Mucosa of descending colon (tissue), 3 donors: ENCODE results near the gene BPI. TPM values are rescaled to one million over a fixed set of nuclear protein-coding genes. Genes with fewer than 3 reads are reported as not detected.
"Not testable (repeated sequence)": the region's sequence is repeated elsewhere in the genome, so short reads cannot be mapped to it uniquely, and the experiment has no call there.

Experiments
- ATAC-seq: fragments of 200-7000 bp; cut with Tn5 transposase; one replicate; pipeline ENCODE4 v1.9.1; 2020; ENCODE audit warnings: mild to moderate bottlenecking, moderate library complexity
- DNase-seq, 3 donors: peaks; one replicate each; pipeline ENCODE4 v3.0.0-alpha.2; 2020
- H3K36me3 ChIP-seq: fragments of 200-600 bp; one replicate; pipeline ENCODE4 v1.8.0; 2021; ENCODE audit warnings: low read depth, mild to moderate bottlenecking
- H3K4me1 ChIP-seq: fragments of 200-600 bp; one replicate; pipeline ENCODE4 v1.8.0; 2021; ENCODE audit warnings: low read depth, mild to moderate bottlenecking
- H3K4me3 ChIP-seq: fragments of 200-600 bp; one replicate; pipeline ENCODE4 v1.8.0; 2021; ENCODE audit warnings: mild to moderate bottlenecking
- H3K9me3 ChIP-seq: fragments of 200-600 bp; one replicate; pipeline ENCODE4 v1.8.0; 2021; ENCODE audit warnings: mild to moderate bottlenecking
- CTCF ChIP-seq: fragments of 200-600 bp; IDR thresholded peaks from one replicate; pipeline ENCODE4 v1.8.0; 2022; ENCODE audit warnings: antibody characterized with exemption, mild to moderate bottlenecking
- intact Hi-C, 2 donors: fragments of 100-400 bp; cut with DNase I in 1 of 2; cut with micrococcal nuclease in 1 of 2; formaldehyde crosslinking; loops; one replicate each; pipeline versions ENCODE4 v1.11.0 to v1.11.1; 2022; cut with DNase I, micrococcal nuclease
- long read RNA-seq, 2 donors: library from polyadenylated mRNA; unstranded; transcript quantifications; one replicate each; pipeline ENCODE4 v2.0.0, GENCODE V29; 2019 to 2021
- total RNA-seq, 3 donors: library from RNA; stranded (reverse); fragmentation: NEBNext Ultra II Directional in 2 of 3; extraction: Animal tissue kit (Norgen Biotek cat#: 25700) in 2 of 3; gene quantifications; one replicate each; pipeline versions ENCODE4 v1.2.1 to v1.2.4, GENCODE V29; 2021 to 2023
- donor health status: DM: no; HTN: no; CAD: no; lungs with moderate emphysema.
- donor health status: DM: no; HTN: no; CAD: no.
- donor health status: DM: no; HTN: yes; CAD: no.

The BPI gene
- total RNA-seq = under 1 TPM in 1 of 3 donors, not detected in 2; 0.19 TPM
- long read RNA-seq, donor 1 = 0 reads
- long read RNA-seq, donor 2 = 0 reads

DNA sequence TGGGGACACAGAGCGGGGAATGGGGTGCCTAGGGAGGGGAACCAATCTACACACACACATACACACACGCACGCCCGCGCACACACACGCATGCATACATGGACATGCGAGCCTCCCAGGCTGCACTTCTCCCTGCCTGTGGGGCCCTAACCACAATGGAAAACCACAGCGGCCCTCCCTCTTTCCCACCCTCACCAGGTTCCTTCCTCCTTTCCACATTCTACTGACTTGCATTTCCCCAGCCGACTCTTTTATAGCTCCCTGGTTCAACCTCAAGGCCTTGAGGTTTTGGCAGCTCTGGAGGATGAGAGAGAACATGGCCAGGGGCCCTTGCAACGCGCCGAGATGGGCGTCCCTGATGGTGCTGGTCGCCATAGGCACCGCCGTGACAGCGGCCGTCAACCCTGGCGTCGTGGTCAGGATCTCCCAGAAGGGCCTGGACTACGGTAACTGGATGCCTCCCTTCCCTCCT, at the start of gene BPI:
TSS of gene BPI (plus strand) at position 249 of the 472 bp plus-strand sequence. CDS start at position 317, 68 bp downstream.
- intact Hi-C loops = no loop called here
- no peaks in the 10 kb centered on the region for H3K36me3 ChIP-seq
- no peak within 1 kb of the TSS for H3K4me3 ChIP-seq
- no peak for TF ChIP-seq CTCF
- H3K9me3 ChIP-seq = no peaks in the 10 kb centered on the region
- ATAC-seq (peak; percentile 59), DNase-seq (peak in 2 of 3 donors; percentile 27 to 62)
- no peaks in the 10 kb centered on the region for H3K4me1 ChIP-seq

GRCh38 chr20:38254621-38255020, 49.3 kb upstream of the BPI start:
- intact Hi-C loops, H3K4me3 ChIP-seq, DNase-seq, H3K36me3 ChIP-seq, H3K4me1 ChIP-seq, ATAC-seq, H3K9me3 ChIP-seq: not testable (repeated sequence)

DNA sequence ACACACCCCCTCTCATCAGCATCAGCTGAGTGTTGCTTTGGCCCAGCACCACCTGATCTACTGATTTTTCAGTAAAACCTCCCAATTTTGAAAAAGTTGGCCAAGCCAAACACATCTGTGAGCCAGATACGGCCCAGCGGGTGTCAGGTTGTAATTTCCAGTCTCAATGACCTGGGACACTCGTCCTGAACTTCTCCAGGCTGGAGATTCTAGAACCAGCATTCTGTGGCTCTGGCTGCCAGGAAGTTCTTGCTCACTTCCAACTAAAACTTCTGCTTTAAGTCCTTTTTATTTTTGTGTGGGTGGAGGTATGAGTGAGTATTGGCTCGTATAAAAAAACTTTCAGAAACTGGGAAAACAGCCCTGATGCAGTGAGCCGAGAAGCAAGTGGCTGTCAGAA, 48.6 kb upstream of the BPI start:
- ATAC-seq (no peak), DNase-seq (no peak)
- Histone ChIP-seq H3K4me1 (no peaks in the 10 kb centered on the region), H3K4me3 (no peak overlapping the region), H3K9me3 (no peaks in the 10 kb centered on the region), H3K36me3 (no peaks in the 10 kb centered on the region)
- TF ChIP-seq CTCF = no peak
- intact Hi-C loops = no loop called here

DNA sequence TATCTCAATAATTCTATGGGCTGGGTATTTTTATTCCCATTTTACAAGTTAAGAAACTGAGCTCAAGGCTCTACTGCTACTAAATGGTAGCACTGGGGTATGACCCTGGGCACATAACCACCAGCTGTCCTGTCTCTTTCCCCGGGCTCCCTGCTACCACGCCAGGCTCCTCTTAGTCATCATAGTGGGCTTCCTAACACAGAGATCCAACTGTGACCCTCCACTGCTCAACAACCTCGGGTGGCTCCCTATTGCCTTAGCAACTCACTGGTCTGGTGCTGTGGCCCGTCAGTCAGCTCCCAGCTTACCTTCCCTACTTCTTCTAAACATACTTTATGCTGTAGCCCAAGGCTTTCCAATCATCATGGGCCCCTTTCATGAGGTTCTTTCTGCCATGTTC, 47.9 kb upstream of the BPI start:
- TF ChIP-seq CTCF = no peak
- ATAC-seq (no peak), DNase-seq (no peak)
- no peaks in the 10 kb centered on the region for H3K4me1 ChIP-seq
- H3K9me3 ChIP-seq = no peaks in the 10 kb centered on the region
- H3K4me3 ChIP-seq = no peak overlapping the region
- H3K36me3 ChIP-seq = no peaks in the 10 kb centered on the region
- intact Hi-C loops = no loop called here

DNA sequence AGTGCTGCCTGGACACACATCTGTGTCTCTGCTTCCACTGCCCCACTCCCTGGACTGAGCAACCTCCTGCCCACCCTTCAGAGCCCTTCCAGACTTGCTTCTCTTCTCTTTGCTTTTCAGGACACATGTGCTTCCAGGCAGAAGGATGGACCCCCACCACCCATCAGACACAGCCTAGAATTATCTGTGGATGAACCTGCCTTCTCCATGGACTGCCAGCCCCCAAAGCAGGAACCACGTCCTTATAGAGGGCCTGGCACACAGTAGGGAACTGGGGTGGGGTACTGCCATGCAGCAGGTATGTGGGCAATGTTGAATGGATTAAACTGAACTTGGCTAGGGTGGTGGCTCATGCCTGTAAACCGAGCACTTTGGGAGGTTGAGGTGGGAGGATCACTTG, 47.0 kb upstream of the BPI start:
- ATAC-seq (no peak), DNase-seq (no peak)
- Histone ChIP-seq H3K4me1 (no peaks in the 10 kb centered on the region), H3K36me3 (no peaks in the 10 kb centered on the region), H3K9me3 (no peaks in the 10 kb centered on the region), H3K4me3 (no peak overlapping the region)
- intact Hi-C loops = no loop called here
- TF ChIP-seq CTCF = no peak

DNA sequence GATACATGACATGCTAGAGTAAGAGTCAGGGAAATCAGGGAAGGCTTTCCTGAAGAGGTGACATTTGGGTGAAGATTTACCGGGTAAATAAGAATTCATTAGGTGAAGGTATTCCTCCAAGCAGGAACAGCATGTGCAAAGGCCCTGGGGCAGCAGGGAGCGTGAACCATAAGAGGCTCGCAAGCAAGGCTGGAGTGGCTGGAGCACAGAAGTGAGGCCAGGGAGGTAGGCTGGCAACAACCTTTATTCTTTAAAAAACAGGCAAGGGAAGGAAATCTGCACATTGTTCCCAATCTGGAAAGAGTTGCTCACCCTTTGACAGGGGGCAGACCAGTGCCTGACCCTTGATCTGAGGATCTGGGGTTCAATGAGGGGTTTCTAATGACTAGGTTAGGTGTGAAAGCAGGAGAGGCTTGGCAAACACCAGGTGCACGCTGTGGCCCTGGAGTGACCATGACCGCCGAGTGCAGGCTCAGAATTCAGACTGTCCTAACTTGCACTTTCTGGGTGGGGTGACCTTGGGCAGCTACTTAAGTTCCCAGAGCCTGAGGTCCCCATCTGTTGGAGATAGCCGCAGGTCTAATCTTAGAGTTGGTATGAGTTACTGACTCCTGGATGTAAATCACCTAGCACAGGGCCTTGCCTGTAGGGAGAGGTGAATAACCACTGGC, 45.3 kb upstream of the BPI start:
- ATAC-seq = no peak
- H3K9me3 ChIP-seq = no peaks in the 10 kb centered on the region
- DNase-seq = no peak
- no peak overlapping the region for H3K4me3 ChIP-seq
- no peak for TF ChIP-seq CTCF
- H3K4me1 ChIP-seq = no peaks in the 10 kb centered on the region
- H3K36me3 ChIP-seq = no peaks in the 10 kb centered on the region
- intact Hi-C loops = no loop called here
